SH-SY5Y (cell line): Measurements from ENCODE around the gene CNTNAP4.

Experiments used
- GATA2 ChIP-seq: IDR thresholded peaks from 2 replicates; pipeline ENCODE4 v1.6.1; 2011; ENCODE audit warnings: mild to moderate bottlenecking, low read depth, low read length
- GATA3 ChIP-seq: IDR thresholded peaks from 2 replicates; pipeline ENCODE4 v1.6.1; 2011; ENCODE audit warnings: low read depth, mild to moderate bottlenecking, low read length, moderate library complexity

- TF ChIP-seq GATA2 (no peak), GATA3 (no peak)
Observed at GRCh38 chr16:76265434-76266045, 11.7 kb upstream of the CNTNAP4 start.
